Lung microvascular endothelial cell (primary cell): ENCODE measurements around the gene DNHD1. TPM values are rescaled to one million over a fixed set of nuclear protein-coding genes. Genes with fewer than 3 reads are reported as not detected.

ENCODE experiments used
- DNase-seq, 2 donors: peaks; one replicate each; pipeline versions ENCODE4 v3.0.0 to v3.0.0-alpha.2; 2010; ENCODE audit warnings: low read depth in 2 of 2
- total RNA-seq: library from RNA; depleted of rRNA; stranded (reverse); fragments of >200 nt; gene quantifications from 2 replicates; pipeline ENCODE4 v1.2.1, GENCODE V29; 2014

DNHD1 gene, protein sequence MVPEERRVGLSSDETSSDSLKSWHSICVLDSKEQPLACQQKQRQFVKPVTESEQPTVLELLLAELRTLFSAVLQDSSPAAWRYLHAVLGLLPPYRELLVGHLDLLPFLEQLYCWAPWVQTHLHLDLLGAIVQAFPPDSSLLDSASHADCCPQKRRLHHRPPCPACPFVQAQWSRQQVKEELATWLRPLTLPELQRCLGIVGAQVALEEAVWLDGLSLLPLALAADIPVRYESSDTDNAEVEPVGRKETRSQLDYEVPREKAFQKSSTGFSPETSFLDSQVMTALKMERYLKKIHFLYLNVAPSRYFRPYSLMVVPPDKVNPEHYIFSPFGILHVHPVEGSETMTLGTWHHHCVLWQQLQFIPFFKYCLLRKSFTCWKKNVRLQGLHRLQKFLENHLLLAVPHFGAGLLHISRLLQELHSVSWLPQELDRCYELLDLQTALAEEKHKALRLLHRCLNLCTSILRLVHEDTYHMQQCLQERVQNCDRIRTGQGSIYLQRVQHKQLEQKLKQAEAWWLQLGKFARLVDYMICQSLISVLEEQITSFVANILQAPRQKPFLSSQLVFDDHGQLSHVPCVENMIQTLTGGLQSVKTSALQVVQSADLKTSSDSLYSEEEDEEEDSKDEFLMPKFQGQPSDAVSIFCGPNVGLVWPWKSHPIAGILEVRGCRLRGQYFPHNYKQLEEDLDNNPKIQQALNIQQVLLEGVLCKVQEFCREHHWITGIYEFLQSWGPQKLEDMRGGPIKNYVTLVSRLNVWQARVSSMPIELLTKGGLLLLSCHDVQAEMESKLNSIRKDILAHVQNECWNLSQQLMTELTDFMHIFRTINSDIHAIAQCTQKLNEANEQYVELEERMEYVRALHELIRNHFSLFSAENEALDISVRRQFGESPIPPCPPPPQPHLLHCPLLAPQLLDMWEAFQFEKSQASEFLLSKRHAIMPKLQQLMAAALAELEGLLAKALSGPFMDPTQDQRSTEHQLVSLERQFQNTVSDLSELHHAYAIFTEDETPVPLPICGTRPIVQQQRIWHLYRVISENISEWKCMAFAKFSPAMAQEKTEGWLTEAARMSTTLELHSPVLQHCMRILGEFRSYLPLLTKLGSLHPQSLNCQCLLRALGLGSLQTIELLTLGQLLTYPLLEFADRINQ (N-terminal part only)
- total RNA-seq, result 0.65 and 1.6 TPM in 2 replicates

DNA sequence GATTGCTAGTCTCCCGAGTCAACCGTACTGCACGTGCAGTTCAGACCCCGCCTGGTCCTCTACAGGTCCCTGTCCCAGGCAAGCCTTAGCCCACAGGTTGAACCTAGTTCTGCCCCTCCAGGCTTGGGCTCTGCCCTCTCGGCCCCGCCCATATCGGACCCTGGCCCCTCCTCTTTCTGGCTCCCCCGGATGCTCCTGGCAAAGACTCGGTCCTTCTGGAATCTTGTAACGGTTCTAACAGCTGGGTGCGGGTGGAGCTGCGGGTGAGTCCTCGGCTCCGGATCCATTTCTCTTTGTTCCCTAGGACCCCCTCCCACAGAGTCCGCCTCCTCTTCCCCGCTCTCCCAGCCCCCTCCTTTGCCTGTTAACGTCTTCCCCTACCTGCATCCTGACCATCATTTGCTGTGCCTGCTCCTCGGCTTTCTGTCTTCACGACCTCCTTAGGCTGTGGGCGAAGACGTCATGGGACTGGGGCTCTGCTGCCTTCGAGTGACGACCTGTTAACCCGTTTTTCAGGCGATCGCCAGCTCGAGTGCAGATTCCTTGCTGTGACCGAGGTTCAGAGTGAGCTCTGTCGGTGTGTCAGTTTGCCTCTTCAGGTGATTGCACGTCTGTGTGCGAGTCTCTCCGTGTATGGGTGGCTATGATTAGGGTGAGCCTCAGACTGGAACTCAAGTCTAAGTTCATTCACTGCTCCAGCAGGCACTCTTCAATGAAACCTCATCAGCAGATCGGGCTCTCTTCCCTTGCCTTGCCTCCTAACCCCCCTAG is at the start of gene DNHD1:
Gene DNHD1 (plus strand): TSS at position 212 of the 771 bp plus-strand sequence. CDS start 936 bp downstream, outside the sequence.
- no peak for DNase-seq

DNA sequence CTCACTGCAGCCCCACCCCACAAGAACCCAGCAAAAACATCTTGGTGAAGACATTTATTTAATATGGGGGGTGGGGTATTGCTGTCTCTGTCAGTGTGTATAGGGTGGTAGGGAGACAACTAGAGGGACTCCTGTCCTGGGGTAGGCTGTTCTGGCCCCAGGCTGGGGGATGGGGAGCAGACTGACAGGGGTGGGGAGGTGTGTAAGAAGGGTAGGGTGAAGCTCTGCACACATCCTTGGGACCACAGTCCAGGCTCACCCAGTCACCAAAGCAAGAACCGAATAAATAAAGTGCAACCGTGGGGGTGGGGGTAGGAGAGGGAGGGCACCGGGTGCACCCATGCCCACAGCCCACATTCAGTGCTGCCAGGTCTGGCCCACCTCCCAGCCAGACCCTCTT is 48.5 kb upstream of the DNHD1 start:
- DNase-seq, result no peak

DNA sequence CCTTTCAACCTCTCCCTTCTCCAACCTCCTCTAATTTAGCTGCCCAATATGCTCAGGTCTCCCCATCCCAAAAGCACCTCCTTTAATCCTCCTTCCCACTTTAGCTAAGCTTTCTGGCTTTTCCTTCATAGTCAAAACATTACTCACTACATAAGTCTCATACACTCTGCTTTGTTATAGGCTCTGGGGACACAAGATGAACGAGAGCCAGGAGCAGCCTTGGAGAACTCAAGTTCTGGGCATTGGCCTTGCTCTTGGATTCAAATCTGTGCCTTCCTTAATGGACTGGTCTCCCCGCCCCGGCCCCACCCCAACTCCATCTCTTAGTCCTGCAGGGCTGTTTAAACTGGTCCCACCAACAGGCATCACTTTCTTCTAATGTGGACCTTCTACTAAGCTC is 44.9 kb upstream of the DNHD1 start:
- no peak for DNase-seq

DNA sequence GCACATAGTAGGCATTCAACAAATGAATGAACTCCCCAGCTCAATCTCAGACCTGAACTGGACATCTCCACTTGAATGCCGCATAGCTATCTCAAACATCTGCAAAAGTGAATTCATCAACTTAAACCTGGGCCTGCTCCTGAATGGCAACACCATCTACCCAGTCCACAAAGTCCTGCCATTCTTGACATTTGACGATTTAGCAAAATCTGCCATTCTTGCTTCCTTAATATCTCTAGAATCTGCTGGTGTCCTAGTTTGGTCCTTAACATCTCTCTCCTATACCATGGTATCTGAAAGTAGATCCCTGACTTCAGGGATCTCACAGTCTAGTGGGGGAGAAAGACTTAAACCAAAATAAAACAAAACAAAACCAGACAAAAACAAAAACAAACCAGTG is 43.9 kb upstream of the DNHD1 start:
- no peak for DNase-seq

DNA sequence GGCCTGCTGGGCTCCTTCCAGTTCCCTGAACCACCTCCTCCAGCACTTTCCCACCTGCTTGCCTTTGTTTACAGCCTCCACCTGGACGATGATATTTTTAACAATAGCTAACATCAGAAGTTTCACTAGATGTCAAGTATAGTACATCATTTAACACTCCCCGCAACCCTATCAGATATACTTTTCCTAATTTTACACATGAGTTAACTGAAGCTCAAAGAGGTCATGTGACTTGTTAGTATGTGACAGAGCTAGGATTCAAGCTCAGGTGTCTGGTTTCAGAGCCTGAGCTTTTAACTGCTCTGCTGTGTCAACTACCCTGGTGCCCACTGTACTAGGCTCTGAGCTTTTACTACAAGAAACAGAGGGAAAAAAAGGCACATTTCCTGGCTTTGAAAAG is 42.0 kb upstream of the DNHD1 start:
- DNase-seq, result no peak

DNA sequence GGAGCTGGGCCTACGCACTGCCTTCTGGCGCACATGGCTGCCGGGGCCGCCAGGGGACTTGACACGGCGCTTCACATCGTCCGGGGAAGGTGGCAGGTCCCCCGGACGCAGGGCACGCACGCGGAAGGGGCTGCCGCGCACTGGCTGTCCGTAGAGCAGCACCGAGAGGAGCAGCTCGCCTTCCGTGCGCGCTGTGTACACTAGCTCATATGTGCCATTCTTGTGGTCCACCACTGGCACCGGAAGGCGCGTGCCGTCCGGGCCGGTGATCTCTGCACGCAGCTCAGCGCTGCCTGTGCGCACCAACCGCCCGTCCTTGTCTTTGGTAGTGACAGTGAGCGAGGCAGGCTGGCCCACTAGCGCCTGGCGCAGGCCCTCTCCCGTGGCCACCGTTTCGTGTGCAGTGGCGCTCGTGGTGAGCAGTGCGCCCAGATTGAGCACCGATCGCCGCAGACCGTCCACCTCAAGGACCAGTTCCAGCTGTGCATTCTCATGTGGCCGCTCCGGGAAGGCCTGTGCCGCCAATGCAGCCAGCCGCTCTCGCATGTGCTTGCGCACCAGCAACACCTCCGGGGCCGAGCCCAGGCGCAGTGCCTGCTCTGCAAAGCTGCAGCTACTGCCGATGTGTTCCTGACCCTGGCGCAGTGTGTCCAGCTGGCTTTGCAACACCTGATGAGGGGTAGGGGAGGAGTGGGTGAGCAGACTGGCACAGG is 40.6 kb upstream of the DNHD1 start:
- no peak for DNase-seq

DNA sequence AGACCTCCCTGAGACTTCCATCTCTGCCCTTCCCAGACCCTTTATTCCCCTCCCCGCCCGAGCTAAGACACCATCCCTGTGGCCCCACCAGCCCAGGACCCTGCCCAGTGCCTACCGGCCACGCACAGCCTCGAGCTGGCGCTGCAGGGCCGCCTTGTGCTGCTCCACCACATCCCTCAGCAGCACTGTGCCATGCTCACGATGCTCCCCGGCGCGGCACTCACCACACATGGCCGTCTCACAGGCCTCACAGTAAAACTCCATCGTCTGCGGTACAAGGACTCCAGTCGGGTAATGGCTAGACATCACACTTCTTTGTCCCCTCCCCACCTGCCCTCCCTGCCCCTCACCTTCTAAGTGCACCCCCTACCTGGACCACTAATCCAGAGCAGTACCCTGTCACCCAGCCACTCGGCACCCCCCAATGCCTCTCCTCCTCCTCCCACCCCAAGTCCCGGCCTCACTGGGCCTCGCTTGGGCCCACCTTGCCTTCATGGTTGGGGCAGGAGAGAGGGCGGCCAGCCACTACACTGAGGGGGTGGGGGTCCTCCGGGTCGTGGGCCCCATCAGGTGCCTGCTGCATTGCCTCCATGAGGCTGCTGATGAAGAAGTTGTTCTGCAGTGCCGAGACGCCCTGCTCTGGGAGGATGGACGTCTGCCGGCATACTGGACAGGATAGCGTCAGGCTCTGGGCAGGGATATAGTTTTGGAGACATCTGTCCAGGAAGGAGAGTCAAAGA is 39.3 kb upstream of the DNHD1 start:
- no peak for DNase-seq

DNA sequence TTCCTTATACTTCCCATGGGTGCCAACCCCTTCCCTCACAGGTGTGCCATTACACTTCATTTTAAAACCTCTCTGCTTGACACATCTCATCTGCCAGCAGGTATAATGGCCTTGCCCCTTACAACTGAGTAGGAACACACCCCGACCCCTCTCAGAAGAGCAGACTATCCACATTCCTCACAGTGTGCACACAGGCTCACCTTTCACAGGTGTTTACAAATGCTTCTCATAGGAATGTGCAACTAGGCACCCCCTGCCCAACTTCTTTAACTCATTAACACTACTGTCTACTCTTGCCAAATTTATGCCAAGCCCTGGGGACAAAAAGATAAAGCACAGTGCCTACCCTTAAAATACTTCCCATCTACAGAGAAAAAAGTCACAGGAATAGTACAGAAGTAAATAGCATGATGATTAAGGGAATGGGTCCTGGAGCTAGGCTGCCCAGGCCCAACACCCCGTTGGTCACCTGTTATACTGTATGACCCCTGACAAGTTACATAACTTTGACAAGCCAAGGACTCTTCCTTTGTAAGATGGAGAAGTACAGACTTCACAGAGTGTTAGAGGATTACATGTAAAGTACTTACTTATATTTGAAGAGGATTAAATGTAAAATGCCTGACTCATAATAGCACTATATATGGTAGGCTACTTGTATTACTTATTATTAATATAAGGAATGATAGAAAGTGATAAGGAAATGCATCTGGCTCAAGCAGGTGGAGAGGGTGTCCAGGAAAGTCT is 38.6 kb upstream of the DNHD1 start:
- no peak for DNase-seq

DNA sequence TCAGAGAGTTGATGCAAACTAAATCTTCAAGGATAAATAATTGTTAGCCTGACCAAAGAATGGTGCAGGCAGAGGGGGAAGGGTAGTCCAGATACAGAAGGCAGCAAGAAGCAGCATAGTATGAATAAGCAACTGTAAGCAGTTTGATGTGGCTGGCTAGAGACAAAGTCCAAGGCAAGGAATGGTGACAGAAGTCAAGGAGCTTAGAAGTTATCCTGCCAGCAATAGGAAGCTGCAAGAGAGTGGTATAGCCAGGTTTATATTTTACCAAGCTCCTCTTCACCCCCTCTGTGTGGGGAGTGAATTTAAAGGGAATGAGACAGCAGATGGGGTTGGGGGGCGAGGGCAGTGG is 38.0 kb upstream of the DNHD1 start:
- no peak for DNase-seq

DNA sequence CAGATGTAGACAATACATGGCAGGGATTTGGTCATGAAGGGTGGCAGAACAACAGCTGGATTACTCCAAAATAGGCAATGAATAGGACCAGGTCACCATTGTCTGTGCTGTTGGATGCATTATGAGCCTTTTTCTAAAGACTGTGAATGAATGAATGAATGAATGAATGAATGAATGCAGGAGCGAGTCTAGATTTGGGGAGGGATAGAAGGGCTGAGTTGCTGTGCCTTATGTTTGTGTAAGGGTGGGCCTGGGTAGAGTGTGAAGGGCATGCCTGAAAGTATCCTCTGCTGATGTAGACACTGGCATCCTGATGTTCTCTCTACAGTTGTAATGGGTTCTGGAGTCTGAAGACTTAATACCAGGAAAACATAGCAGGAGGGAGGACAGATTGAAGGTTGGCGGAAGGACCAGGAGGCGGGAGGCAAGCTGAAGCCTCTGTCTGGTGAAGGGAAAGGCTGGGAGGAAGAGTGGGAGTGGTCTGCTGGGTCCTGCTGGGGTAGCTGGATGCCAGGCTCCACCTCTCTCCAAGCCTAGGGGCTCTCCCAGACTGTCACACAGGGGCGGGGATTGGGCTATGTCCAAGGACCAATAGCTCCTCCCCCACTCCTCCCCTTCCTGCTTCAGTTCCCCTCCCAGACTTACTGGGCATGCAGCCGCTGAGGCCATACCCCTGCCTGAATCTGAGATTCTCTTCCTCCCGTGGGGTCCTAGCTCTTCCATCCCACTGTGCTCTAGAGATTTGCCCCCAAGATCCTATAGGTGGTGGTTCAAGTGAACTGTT is 28.2 kb upstream of the DNHD1 start:
- DNase-seq, result peak; percentile 94 to 95

DNA sequence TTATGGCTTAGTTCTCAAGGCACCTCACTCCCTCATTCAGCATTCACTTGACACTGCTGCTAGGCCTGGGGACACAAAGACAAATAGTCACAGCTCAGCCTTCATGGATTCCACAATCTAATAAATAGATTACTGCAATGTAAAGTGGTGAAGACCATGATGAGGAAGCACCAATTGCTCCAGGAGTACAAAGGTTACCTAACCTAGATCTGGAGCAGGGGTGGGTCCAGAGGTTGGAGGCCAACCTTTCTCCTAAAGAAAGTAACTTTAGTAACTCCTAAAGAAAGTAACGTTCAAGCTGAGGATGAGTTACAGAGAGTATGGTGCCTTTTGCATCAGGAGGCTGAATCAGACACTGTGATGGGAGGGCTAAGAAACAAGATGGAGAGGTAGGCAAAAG is 27.5 kb upstream of the DNHD1 start:
- no peak for DNase-seq

DNA sequence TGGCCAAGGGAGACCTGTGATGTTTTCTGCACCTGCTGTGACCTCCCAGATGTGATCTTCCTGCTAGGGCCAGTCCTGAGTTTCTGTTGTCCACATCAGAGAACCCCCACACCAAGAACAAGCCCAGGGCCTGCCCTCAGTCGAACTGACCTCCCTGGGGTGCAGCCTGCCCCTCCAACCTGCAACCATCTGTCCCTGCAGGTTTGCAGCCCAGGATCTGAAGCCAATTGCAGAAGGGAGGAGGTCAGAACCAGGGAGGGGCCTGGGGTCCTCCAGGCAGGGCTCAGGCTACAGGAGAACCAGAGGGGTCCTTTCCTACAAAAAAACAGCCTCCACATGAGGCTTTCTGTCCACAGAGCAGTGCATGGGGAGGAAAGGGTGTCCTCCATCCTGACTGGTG is 24.1 kb upstream of the DNHD1 start:
- no peak for DNase-seq

DNA sequence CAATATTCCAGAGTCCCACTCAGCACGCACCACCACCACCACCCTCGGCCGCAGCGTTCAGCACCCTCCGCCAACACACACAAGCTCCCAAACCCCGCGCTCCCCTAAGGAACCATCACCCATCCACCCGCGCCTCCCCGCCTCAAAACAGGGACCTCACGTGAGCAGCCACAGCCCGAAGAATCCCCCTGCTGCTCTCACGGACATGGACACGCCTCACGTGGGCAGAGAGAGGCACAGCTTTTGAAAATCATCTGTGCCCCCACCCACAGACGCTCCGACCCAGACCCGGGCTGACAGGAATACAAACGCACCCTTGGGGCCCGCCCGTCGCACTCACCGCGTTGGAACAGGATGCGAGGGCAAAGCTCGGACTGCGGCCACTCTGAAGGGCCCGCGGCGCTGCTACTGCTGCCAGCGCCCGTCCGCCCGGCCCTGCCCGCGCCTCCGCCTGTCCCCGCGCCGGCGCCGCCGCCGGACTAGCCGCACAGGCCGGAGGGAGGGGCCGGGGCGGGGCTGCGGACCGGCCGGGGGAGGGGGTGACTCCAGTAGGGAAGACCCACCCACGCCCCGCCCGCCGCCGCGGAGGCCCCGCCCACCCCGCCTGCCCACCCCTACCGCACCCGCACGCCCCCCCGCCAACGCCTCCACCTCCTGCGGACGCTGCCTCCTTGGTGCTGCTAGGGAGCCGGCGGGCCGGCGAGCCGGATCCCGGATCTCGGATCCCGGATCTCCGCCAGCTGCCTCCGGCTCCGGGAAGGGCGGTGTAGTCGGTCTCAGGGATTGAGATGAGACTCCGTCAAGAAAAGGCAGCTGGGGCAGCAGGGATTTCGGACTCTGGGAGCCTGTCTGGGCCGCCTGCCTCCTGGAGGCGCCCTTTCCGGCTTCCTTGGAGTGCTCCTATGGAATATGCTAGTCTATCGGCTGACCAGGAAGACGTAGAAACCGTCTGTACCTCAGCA is 23.3 kb upstream of the DNHD1 start, which contains the start of gene TRIM3:
Gene TRIM3 (minus strand): TSS at position 491 of the 962 bp plus-strand sequence. CDS start 8,246 bp downstream, outside the sequence.
- DNase-seq, result peak; percentile 89 to 91

DNA sequence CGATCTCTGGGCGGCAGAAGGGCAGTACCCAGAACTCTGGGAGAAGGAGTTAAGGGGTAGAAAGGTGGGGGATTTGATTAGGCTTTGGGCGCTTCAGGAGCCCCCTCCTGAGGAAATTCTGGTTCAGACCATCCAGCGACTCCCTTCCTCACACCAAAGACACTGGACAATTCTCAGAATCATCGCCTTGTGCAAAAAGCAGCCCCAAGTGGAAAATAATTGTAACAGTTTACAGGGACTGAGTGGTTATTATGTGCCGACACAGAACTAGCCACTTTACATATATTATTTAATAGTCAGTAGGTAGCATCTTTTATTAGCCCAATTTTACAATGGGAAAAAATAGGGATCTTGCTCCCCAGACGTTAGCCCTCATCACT is 22.7 kb upstream of the DNHD1 start:
- DNase-seq, result no peak

DNA sequence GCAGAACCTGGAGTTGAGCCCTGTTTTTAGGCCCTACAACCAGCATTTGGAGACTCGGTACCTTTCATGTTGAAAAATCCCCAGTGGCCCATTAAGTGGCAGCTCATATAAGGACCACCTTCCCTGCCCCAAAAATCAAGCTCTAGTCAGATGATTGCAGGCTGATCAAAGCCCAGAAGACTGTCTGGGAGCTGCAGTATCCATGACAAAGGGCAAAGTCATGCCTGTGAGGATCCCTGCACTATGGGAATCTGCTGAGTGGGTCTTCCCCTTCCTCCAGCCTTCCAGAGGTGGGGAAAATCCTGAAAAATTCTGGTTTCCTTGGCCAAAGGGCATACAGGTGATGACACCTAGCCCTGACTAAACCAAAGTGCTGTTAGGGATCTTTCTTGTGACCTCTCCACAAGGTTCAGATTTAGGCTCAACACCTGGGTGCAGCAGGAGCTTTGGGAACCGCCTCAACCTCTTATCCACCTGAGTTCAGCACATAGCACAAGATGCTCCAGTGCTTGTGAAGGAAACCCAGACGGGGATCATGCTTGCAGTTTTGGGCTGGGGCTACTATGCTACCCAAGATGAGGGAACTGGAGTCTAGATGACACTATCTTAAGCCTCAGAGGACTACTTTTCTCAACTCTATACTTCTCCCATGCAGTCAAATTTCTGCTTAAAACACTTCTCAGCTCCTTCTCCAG is 22.1 kb upstream of the DNHD1 start:
- DNase-seq, result no peak

DNA sequence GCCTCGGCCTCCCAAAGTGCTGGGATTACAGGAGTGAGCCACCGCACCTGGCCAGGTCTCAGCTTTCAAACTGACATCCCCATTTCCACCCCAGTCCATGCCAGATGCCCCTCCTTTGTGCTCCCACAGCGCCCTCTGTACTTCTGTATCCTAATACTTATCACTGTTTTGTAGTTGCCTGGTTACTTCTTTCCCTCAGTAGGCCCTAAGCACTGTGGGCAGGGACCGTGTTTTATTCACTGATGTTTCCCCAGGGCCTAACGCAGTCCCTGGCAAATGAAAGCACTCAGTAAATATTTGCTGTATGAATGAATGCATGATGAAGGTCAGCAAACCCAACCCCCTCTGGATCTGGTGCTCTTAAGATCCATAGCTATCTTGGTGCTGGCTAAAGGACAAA is 21.1 kb upstream of the DNHD1 start:
- DNase-seq, result peak in 1 of 2 donors; percentile 25

DNA sequence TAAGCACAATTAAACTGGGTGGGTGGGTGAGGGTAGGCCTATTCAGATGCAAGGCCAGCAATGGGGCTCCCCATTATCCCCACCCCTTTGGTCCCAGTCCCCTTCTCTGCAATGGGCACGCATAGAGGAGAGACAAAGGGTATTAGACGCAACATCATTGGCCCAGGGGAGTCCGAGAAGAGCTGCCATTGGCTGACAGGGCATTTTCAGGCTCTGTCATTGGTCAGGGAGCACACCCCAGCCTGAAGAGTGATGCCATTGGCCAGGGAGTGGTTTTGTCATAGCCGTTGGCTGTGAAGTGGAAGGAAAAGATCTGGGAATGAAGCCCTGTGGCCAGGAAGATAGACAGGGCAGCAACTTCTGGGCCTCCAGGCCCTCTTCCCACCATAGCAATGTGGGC is 20.5 kb upstream of the DNHD1 start:
- no peak for DNase-seq
